OCI-LY1 (cell line): Measurements from ENCODE around the gene ARG2.

Experiments used
- H2AFZ ChIP-seq: fragments of 200-600 bp; sonication (generic), shearing (Covaris generic); 2 replicates; pipeline ENCODE4 v1.6.0; 2014; ENCODE audit warnings: antibody characterized with exemption, mild to moderate bottlenecking, low read length
- H3F3A ChIP-seq: fragments of 200-600 bp; sonication (generic), shearing (Covaris generic); 2 replicates; pipeline ENCODE4 v1.6.0; 2014; ENCODE audit warnings: mild to moderate bottlenecking, antibody characterized with exemption, low read length, moderate library complexity; ENCODE audit not compliant: insufficient read depth
- H3K27ac ChIP-seq: fragments of 200-600 bp; sonication (generic); 2 replicates; pipeline ENCODE4 v1.5.1; 2014; ENCODE audit warnings: low read length, mixed run types, mild to moderate bottlenecking, low read depth; ENCODE audit not compliant: poor library complexity, severe bottlenecking
- H3K27me3 ChIP-seq: fragments of 200-600 bp; sonication (generic); 2 replicates; pipeline ENCODE4 v1.6.0; 2014; ENCODE audit warnings: antibody characterized with exemption, mild to moderate bottlenecking, low read length, moderate library complexity; ENCODE audit not compliant: insufficient read depth
- H3K36me3 ChIP-seq: fragments of 200-600 bp; sonication (generic); 2 replicates; pipeline ENCODE4 v1.6.1; 2014; ENCODE audit warnings: mild to moderate bottlenecking, antibody characterized with exemption, low read length, moderate library complexity, mixed read lengths; ENCODE audit not compliant: insufficient read depth
- H3K4me1 ChIP-seq: fragments of 200-600 bp; sonication (generic); 2 replicates; pipeline ENCODE4 v1.5.1; 2014; ENCODE audit warnings: mild to moderate bottlenecking, low read length, moderate library complexity; ENCODE audit not compliant: insufficient read depth, severe bottlenecking
- H3K4me2 ChIP-seq: fragments of 200-600 bp; sonication (generic), shearing (Covaris generic); 2 replicates; pipeline ENCODE4 v1.6.1; 2014; ENCODE audit warnings: low read length
- H3K4me3 ChIP-seq: fragments of 200-600 bp; sonication (generic); 2 replicates; pipeline ENCODE4 v1.5.1; 2014; ENCODE audit warnings: low read length, low read depth, mild to moderate bottlenecking, mixed read lengths; ENCODE audit not compliant: poor library complexity, severe bottlenecking
- H3K79me2 ChIP-seq: fragments of 200-600 bp; shearing (Covaris generic); 2 replicates; pipeline ENCODE4 v1.6.1; 2016; ENCODE audit warnings: mixed run types, low read length, mixed read lengths; ENCODE audit not compliant: insufficient read depth
- H3K9ac ChIP-seq: fragments of 200-600 bp; sonication (generic), shearing (Covaris generic); 2 replicates; pipeline ENCODE4 v1.6.1; 2014; ENCODE audit warnings: mild to moderate bottlenecking, low read length, mixed read lengths
- H3K9me2 ChIP-seq: fragments of 200-600 bp; sonication (generic), shearing (Covaris generic); 2 replicates; pipeline ENCODE4 v1.6.1; 2014; ENCODE audit warnings: low read depth, mild to moderate bottlenecking, low read length, mixed read lengths
- H3K9me3 ChIP-seq: fragments of 200-600 bp; shearing (Covaris generic); 2 replicates; pipeline ENCODE4 v1.6.1; 2014; ENCODE audit warnings: low read length, mixed read lengths
- H4K20me1 ChIP-seq: fragments of 200-600 bp; sonication (generic), shearing (Covaris generic); 2 replicates; pipeline ENCODE4 v1.6.0; 2016; ENCODE audit warnings: mild to moderate bottlenecking, low read length; ENCODE audit not compliant: insufficient read depth
- EZH2 ChIP-seq: fragments of 200-600 bp; sonication (generic), shearing (Covaris generic); IDR thresholded peaks from 2 replicates; pipeline ENCODE4 v1.8.0; 2017; ENCODE audit warnings: borderline replicate concordance, mixed run types, mild to moderate bottlenecking, antibody characterized with exemption, low read length, moderate library complexity, mixed read lengths
- TF ChIP-seq, protein P1 (sequence below): fragments of 200-600 bp; sonication (generic), shearing (Covaris generic); IDR thresholded peaks from 2 replicates; pipeline ENCODE4 v1.5.1; 2017; ENCODE audit warnings: mild to moderate bottlenecking, antibody characterized with exemption, low read length, moderate library complexity, mixed read lengths

The ARG2 gene

DNA sequence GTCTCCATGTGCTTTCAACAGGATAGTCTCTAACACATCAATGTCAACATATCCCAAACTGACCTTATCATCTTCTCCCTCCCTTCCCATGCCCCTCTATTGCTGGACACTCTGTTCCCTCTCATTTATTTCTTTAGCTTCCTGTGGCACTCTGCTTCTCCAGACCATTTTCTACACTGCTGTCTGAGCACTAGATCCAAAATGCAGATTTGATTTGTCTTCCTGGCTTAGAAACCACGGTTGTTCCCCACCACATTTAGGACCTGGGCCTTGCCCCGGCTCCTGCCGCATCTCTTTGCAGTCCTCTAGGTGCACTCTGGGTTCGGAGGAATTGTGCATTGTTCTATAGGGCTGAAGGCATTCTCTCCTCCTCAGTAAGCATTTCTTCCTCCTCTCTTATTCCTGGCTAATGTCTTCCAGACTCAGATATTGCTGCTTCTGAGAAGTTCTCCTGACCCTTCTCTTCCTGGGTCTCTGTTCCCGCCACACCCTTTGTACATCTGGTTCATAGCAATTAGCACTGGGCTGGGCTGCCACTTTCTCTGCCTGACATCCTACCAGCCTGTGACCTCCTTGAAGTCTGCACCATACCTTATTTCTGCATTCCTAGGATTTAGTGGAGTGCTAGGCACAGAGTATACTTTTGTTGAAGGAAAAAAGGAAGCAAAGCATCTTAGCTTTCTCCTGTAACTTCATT, 13.9 kb downstream of the ARG2 start:
- no peaks in the 10 kb centered on the region for H3K9me3 ChIP-seq
- H3K79me2 ChIP-seq, result no peaks in the 10 kb centered on the region
- H3K9me2 ChIP-seq, result no peaks in the 10 kb centered on the region
- H3K27ac ChIP-seq, result no peak overlapping the region
- peaks cover 5% of the 10 kb centered on the region for H3K4me1 ChIP-seq
- no peaks in the 10 kb centered on the region for H3K36me3 ChIP-seq
- no peak overlapping the region for H3K4me3 ChIP-seq
- no peak overlapping the region for H3K4me2 ChIP-seq
- H4K20me1 ChIP-seq, result no peaks in the 10 kb centered on the region
- no peak overlapping the region for H2AFZ ChIP-seq
- no peaks in the 10 kb centered on the region for H3K27me3 ChIP-seq
- H3K9ac ChIP-seq, result no peak overlapping the region
- no peaks in the 10 kb centered on the region for H3F3A ChIP-seq
- TF ChIP-seq EZH2, result no peak
- TF ChIP-seq, protein P1, sequence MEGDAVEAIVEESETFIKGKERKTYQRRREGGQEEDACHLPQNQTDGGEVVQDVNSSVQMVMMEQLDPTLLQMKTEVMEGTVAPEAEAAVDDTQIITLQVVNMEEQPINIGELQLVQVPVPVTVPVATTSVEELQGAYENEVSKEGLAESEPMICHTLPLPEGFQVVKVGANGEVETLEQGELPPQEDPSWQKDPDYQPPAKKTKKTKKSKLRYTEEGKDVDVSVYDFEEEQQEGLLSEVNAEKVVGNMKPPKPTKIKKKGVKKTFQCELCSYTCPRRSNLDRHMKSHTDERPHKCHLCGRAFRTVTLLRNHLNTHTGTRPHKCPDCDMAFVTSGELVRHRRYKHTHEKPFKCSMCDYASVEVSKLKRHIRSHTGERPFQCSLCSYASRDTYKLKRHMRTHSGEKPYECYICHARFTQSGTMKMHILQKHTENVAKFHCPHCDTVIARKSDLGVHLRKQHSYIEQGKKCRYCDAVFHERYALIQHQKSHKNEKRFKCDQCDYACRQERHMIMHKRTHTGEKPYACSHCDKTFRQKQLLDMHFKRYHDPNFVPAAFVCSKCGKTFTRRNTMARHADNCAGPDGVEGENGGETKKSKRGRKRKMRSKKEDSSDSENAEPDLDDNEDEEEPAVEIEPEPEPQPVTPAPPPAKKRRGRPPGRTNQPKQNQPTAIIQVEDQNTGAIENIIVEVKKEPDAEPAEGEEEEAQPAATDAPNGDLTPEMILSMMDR, result no peak

DNA sequence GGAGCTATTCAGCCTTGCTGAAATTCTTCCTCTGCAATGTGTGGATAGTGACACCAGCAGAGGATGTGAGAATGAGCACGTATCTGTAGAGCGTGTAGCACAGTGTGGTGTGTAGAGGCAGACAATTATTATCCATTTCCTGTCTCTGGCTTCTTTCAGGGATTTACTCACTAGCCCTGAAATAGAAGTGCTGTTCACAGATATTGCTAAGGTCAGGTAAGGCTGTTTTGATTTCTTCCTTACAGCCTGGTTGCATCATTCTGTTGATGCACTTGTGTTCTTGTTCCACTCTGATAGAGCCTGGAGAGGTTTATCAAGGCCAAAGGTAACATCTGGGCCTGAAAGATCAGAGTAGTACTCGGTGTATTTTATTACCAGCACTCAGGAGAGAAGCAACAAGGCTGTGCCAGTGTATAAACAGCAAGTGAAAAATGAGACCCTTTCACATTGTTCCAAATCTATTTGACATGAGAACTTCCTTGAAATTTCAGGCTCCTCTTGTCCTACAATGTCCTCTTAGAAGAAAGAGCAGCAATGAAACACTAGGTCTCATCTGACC, 16.7 kb downstream of the ARG2 start:
- H3K4me3 ChIP-seq, result no peak overlapping the region
- H3K4me2 ChIP-seq, result no peak overlapping the region
- H4K20me1 ChIP-seq, result no peaks in the 10 kb centered on the region
- no peaks in the 10 kb centered on the region for H3K79me2 ChIP-seq
- H2AFZ ChIP-seq, result no peak overlapping the region
- H3K9me2 ChIP-seq, result no peaks in the 10 kb centered on the region
- peaks cover 5% of the 10 kb centered on the region for H3K4me1 ChIP-seq
- no peaks in the 10 kb centered on the region for H3F3A ChIP-seq
- no peak overlapping the region for H3K27ac ChIP-seq
- TF ChIP-seq EZH2, result no peak
- TF ChIP-seq, protein P1, result no peak
- H3K36me3 ChIP-seq, result no peaks in the 10 kb centered on the region
- H3K27me3 ChIP-seq, result no peaks in the 10 kb centered on the region
- no peak overlapping the region for H3K9ac ChIP-seq
- H3K9me3 ChIP-seq, result no peaks in the 10 kb centered on the region

DNA sequence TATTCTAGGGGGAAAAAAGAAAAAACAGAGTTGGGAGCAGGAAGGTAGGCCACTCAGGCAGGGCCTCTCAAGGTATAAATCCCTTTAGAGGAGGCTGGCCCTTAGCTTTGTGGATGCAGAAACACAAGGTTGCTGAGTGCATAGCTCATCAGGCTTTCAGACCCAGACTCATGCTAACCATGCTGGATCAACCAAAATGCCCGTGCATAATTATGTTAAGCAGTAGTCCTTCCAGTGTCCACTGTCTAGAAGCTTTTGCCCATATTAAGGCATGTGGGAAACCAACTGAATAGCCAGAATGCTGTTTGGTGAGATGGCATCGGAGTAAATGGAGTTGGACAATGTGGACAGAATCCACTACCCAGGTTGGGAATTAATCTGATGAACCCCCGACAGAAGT, 18.9 kb downstream of the ARG2 start:
- peaks cover 5% of the 10 kb centered on the region for H3K4me1 ChIP-seq
- no peak overlapping the region for H2AFZ ChIP-seq
- H4K20me1 ChIP-seq, result no peaks in the 10 kb centered on the region
- H3K9me3 ChIP-seq, result no peaks in the 10 kb centered on the region
- no peak overlapping the region for H3K4me3 ChIP-seq
- H3K36me3 ChIP-seq, result no peaks in the 10 kb centered on the region
- no peak overlapping the region for H3K9ac ChIP-seq
- H3K4me2 ChIP-seq, result no peak overlapping the region
- H3F3A ChIP-seq, result no peaks in the 10 kb centered on the region
- no peaks in the 10 kb centered on the region for H3K27me3 ChIP-seq
- no peaks in the 10 kb centered on the region for H3K9me2 ChIP-seq
- no peak overlapping the region for H3K27ac ChIP-seq
- TF ChIP-seq, protein P1, result no peak
- no peak for TF ChIP-seq EZH2
- H3K79me2 ChIP-seq, result no peaks in the 10 kb centered on the region
